Measurements from ENCODE around the gene BCL3.

- TF ChIP-seq CTCF (IDR thresholded peaks at IDR 0.05) = no peak
- TF ChIP-seq POLR2A (IDR thresholded peaks at IDR 0.05) = no peak
Observed at GRCh38 chr19:44775676-44776240, 27.2 kb downstream of the BCL3 start.

Measured in testis (tissue), 2 donors.